HepG2 (cell line): ENCODE results near the gene CNTRL. TPM values are rescaled to one million over a fixed set of nuclear protein-coding genes. Genes with fewer than 3 reads are reported as not detected.

ENCODE experiments used
- ATAC-seq: fragments of 200-7000 bp; cut with Tn5 transposase; 3 replicates; pipeline ENCODE4 v1.9.1; 2020; ENCODE audit warnings: mild to moderate bottlenecking, moderate library complexity
- BruUV-seq: library from RNA; stranded (reverse); fragments of 400-500 nt; replicated peaks from 2 replicates; lab custom pipeline; 2021; lab: Mats Ljungman, UMichigan
- CTCF ChIA-PET: fragments of 300-600 bp; formaldehyde crosslinking; extraction: SDS; loops from one replicate; lab custom pipeline; 2021; ENCODE audit warnings: low total read pairs, inconsistent platforms, low intra/inter-chr PET ratio; lab: Yijun Ruan, JAX
- POLR2A ChIA-PET: fragments of 350-600 bp; sonication (Branson Sonifier 250); formaldehyde crosslinking; loops from one replicate; lab custom pipeline; 2020; ENCODE audit warnings: antibody characterized with exemption, inconsistent platforms; lab: Yijun Ruan, JAX
- DNase-seq: peaks from one replicate; pipeline ENCODE4 v3.0.0-alpha.2; 2015; ENCODE audit warnings: low spot score
- FAIRE-seq: peaks from 3 replicates; lab custom pipeline; 2011; peaks lifted over from hg19 to GRCh38; lab: Jason Lieb, UNC
- H2AFZ ChIP-seq: one replicate; pipeline ENCODE4 v1.6.1; 2011; ENCODE audit warnings: low read length, inconsistent platforms
- H3K27ac ChIP-seq: fragments of 300-600 bp; 3 replicates; pipeline ENCODE4 v1.8.0; 2011; ENCODE audit warnings: mixed run types, mild to moderate bottlenecking, mixed read lengths, low read length, inconsistent platforms; ENCODE audit not compliant: insufficient read depth; ENCODE audit errors: extremely low read length
- H3K27me3 ChIP-seq, 2 experiments: fragments of 200-600 bp in 1 of 2; 2 replicates in 1 of 2; 3 replicates in 1 of 2; pipeline versions ENCODE4 v1.6.0 to v1.8.0; 2011; ENCODE audit warnings: low read length in 2 of 2, mild to moderate bottlenecking in 2 of 2, moderate library complexity in 2 of 2, inconsistent platforms in 1 of 2; ENCODE audit not compliant: insufficient read depth in 2 of 2, control insufficient read depth in 1 of 2
- H3K36me3 ChIP-seq, 2 experiments: fragments of 200-600 bp in 1 of 2; replicated peaks in 1 of 2; 2 replicates in 1 of 2; 3 replicates in 1 of 2; pipeline versions ENCODE4 v1.5.1 to v1.8.0; 2011; ENCODE audit warnings: low read length in 2 of 2, inconsistent platforms in 1 of 2; ENCODE audit not compliant: insufficient read depth in 2 of 2, control insufficient read depth in 1 of 2
- H3K4me1 ChIP-seq: 2 replicates; pipeline ENCODE4 v1.5.1; 2012; ENCODE audit warnings: low read length, inconsistent platforms; ENCODE audit not compliant: insufficient read depth
- H3K4me2 ChIP-seq: 2 replicates; pipeline ENCODE4 v1.6.0; 2011; ENCODE audit warnings: low read depth, low read length, inconsistent platforms
- H3K4me3 ChIP-seq, 3 experiments: fragments of 200-600 bp in 1 of 3; sonication (generic), shearing (Covaris generic) in 1 of 3; replicated peaks in 1 of 3; 2 replicates each; pipeline ENCODE4 v1.5.1; 2011 to 2016; ENCODE audit warnings: low read length in 3 of 3, inconsistent platforms in 2 of 3, low read depth in 2 of 3, mild to moderate bottlenecking in 2 of 3, control low read depth in 1 of 3, mixed read lengths in 1 of 3; ENCODE audit not compliant: insufficient read depth in 1 of 3
- H3K79me2 ChIP-seq: one replicate; pipeline ENCODE4 v1.6.1; 2011; ENCODE audit warnings: low read length, inconsistent platforms; ENCODE audit not compliant: insufficient read depth
- H3K9ac ChIP-seq: 2 replicates; pipeline ENCODE4 v1.6.0; 2011; ENCODE audit warnings: mild to moderate bottlenecking, low read depth, low read length, inconsistent platforms; ENCODE audit not compliant: insufficient read depth
- H3K9me3 ChIP-seq: 2 replicates; pipeline ENCODE4 v1.5.1; 2012; ENCODE audit warnings: mild to moderate bottlenecking, low read length
- H4K20me1 ChIP-seq: 2 replicates; pipeline ENCODE4 v1.6.0; 2011; ENCODE audit warnings: inconsistent platforms, mild to moderate bottlenecking, low read length, moderate library complexity; ENCODE audit not compliant: insufficient read depth
- ADNP ChIP-seq: sonication (generic); formaldehyde crosslinking; IDR thresholded peaks from 2 replicates; pipeline ENCODE4 v1.4.0; 2020; ENCODE audit warnings: missing genetic modification reagents
- CBX5 ChIP-seq: sonication (generic); formaldehyde crosslinking; IDR thresholded peaks from 2 replicates; pipeline ENCODE4 v1.4.0; 2020; ENCODE audit warnings: missing genetic modification reagents, borderline replicate concordance
- CHD2 ChIP-seq: IDR thresholded peaks from 2 replicates; pipeline ENCODE4 v1.6.1; 2011; ENCODE audit warnings: low read depth, low read length, improper control_type of control experiment
- GABPB1 ChIP-seq: IDR thresholded peaks from 2 replicates; pipeline ENCODE4 v1.6.1; 2016; ENCODE audit warnings: mild to moderate bottlenecking, missing genetic modification reagents, moderate library complexity, missing compliant biosample characterization
- HNRNPUL1 ChIP-seq: fragments of 200-400 bp; formaldehyde crosslinking; IDR thresholded peaks from 2 replicates; pipeline ENCODE4 v1.6.1; 2017; ENCODE audit warnings: low read depth, mild to moderate bottlenecking, low read length, moderate library complexity
- HOXD1 ChIP-seq: sonication (generic); formaldehyde crosslinking; IDR thresholded peaks from 2 replicates; pipeline ENCODE4 v1.5.0; 2020; ENCODE audit warnings: missing genetic modification reagents
- MATR3 ChIP-seq: sonication (generic); formaldehyde crosslinking; IDR thresholded peaks from 2 replicates; pipeline ENCODE4 v1.4.0; 2020; ENCODE audit warnings: missing genetic modification reagents
- NFE2L1 ChIP-seq: sonication (generic); formaldehyde crosslinking; IDR thresholded peaks from 2 replicates; pipeline ENCODE4 v1.4.0; 2020; ENCODE audit warnings: missing genetic modification reagents, mild to moderate bottlenecking, borderline replicate concordance
- NFKB2 ChIP-seq: sonication (generic); formaldehyde crosslinking; IDR thresholded peaks from 2 replicates; pipeline ENCODE4 v1.4.0; 2020; ENCODE audit warnings: missing genetic modification reagents, borderline replicate concordance
- NR2C2 ChIP-seq: sonication (generic); formaldehyde crosslinking; IDR thresholded peaks from 2 replicates; pipeline ENCODE4 v1.4.0; 2020; ENCODE audit warnings: missing genetic modification reagents, mild to moderate bottlenecking, moderate library complexity, borderline replicate concordance
- SAFB2 ChIP-seq: sonication (generic); formaldehyde crosslinking; IDR thresholded peaks from 2 replicates; pipeline ENCODE4 v1.5.1; 2020; ENCODE audit warnings: missing genetic modification reagents, low read depth, mild to moderate bottlenecking, borderline replicate concordance
- TGIF2 ChIP-seq: IDR thresholded peaks from 2 replicates; pipeline ENCODE4 v1.6.1; 2016; ENCODE audit warnings: control low read depth, missing compliant biosample characterization
- ZFP36L2 ChIP-seq: sonication (generic); formaldehyde crosslinking; IDR thresholded peaks from 2 replicates; pipeline ENCODE4 v1.4.0; 2020; ENCODE audit warnings: missing genetic modification reagents
- ZNF234 ChIP-seq: sonication (generic); formaldehyde crosslinking; conservative IDR thresholded peaks from 2 replicates; pipeline ENCODE4 v1.5.1; 2020; ENCODE audit warnings: mild to moderate bottlenecking, missing genetic modification reagents
- ZNF605 ChIP-seq: sonication (generic); formaldehyde crosslinking; IDR thresholded peaks from 2 replicates; pipeline ENCODE4 v1.8.0; 2022; ENCODE audit warnings: mild to moderate bottlenecking, missing genetic modification reagents
- ZNF614 ChIP-seq: IDR thresholded peaks from 2 replicates; pipeline ENCODE4 v1.6.1; 2018; ENCODE audit warnings: missing biosample characterization, missing genetic modification reagents, inconsistent platforms, borderline replicate concordance
- ZNF670 ChIP-seq: sonication (generic); formaldehyde crosslinking; IDR thresholded peaks from 2 replicates; pipeline ENCODE4 v1.8.0; 2022; ENCODE audit warnings: mild to moderate bottlenecking, missing genetic modification reagents, borderline replicate concordance
- ZNF678 ChIP-seq: sonication (generic); formaldehyde crosslinking; IDR thresholded peaks from 2 replicates; pipeline ENCODE4 v1.4.0; 2020; ENCODE audit warnings: mild to moderate bottlenecking, missing genetic modification reagents
- ZNF83 ChIP-seq: sonication (generic); formaldehyde crosslinking; IDR thresholded peaks from 2 replicates; pipeline ENCODE4 v1.4.0; 2020; ENCODE audit warnings: missing genetic modification reagents, mild to moderate bottlenecking, borderline replicate concordance
- WGBS: methylation state at CpG from one replicate; pipeline ENCODE4 v1.1.6; 2017; ENCODE audit warnings: low lambda C conversion rate; 5-methylcytosine and 5-hydroxymethylcytosine counted together
- in situ Hi-C: cut with HindIII; loops from 2 replicates; pipeline ENCODE4 v1.10.0; 2017; ENCODE audit warnings: low pct_unique_long_range_greater_than_20kb; ENCODE audit not compliant: extremely low pct_ligation_motif_present
- intact Hi-C: fragments of 100-400 bp; cut with micrococcal nuclease; formaldehyde crosslinking; loops from one replicate; pipeline ENCODE4 v1.10.0; 2022; ENCODE audit not compliant: unreplicated experiment
- polyA plus RNA-seq, 8 experiments: library from polyadenylated mRNA; depleted of rRNA in 3 of 8; stranded (reverse) in 7 of 8; unstranded in 1 of 8; fragments of >200 nt; fragmentation: Illumina TruSeq in 4 of 8; extraction: Trizol in 4 of 8; gene quantifications; 2 replicates each; pipeline versions ENCODE4 v1.2.1 to v1.2.3, GENCODE V29; 2011 to 2016; ENCODE audit warnings: low read depth in 4 of 8, missing spikeins in 1 of 8, mixed read lengths in 1 of 8; ENCODE audit not compliant: insufficient read depth in 1 of 8
- total RNA-seq, 5 experiments: library from RNA; depleted of rRNA; stranded (reverse); fragments of >200 nt; fragmentation: Illumina TruSeq; extraction: Trizol; gene quantifications; 2 replicates each; pipeline ENCODE4 v1.2.3, GENCODE V29; 2016; ENCODE audit warnings: low read depth in 1 of 5
- TF ChIP-seq, protein P1 (sequence below): sonication (generic); formaldehyde crosslinking; IDR thresholded peaks from 2 replicates; pipeline ENCODE4 v1.8.0; 2022; ENCODE audit warnings: missing genetic modification reagents, mild to moderate bottlenecking, inconsistent platforms, borderline replicate concordance
- TF ChIP-seq, protein P2 (sequence below): IDR thresholded peaks from 2 replicates; pipeline ENCODE4 v1.6.1; 2016
- TF ChIP-seq, protein P3 (sequence below): IDR thresholded peaks from 2 replicates; pipeline ENCODE4 v1.6.1; 2016; ENCODE audit warnings: low read depth, control low read depth

CNTRL gene
- total and polyA plus RNA-seq, 2 of the 13 experiments (the other 11 are each of a cell fraction or from before 2014, with no cell fraction given) = 7.5 to 11.8 TPM

DNA sequence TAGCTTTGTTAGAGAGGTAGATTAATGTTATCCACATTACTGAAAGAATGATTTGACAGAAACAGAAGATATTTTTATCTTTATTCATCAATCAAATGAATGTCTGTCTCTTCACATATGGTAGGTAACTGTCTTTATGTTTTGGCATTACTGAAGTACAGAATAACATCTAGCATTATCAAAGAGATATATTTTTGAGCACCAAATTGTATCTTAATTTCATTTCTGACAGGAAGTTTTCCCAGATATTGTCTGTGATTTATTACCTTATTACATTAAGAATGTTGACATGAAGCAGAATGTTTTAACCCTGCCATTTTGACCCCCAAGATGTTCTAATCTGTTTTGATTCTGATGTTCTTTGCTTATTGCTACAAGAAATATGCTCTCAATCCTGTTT, 20.3 kb downstream of the CNTRL start (continued):
- TF ChIP-seq, protein P1, sequence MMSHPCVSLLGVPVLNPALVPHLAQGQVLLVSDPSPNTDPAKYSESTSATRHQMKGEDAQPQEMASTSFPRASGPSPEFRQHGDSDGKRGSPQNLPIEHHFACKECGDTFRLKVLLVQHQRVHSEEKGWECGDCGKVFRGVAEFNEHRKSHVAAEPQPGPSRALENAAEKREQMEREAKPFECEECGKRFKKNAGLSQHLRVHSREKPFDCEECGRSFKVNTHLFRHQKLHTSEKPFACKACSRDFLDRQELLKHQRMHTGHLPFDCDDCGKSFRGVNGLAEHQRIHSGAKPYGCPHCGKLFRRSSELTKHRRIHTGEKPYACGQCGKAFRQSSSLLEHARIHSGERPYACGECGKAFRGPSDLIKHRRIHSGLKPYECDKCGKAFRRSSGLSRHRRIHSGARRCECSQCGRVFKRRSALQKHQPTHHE (CRISPR knock-in tag) = no peak
- TF ChIP-seq GABPB1 (CRISPR knock-in tag) (no peak), ZNF83 (no peak), NR2C2 (CRISPR knock-in tag) (no peak), CBX5 (CRISPR knock-in tag) (no peak), NFKB2 (CRISPR knock-in tag) (no peak), ADNP (CRISPR knock-in tag) (no peak)
- TF ChIP-seq, protein P2, sequence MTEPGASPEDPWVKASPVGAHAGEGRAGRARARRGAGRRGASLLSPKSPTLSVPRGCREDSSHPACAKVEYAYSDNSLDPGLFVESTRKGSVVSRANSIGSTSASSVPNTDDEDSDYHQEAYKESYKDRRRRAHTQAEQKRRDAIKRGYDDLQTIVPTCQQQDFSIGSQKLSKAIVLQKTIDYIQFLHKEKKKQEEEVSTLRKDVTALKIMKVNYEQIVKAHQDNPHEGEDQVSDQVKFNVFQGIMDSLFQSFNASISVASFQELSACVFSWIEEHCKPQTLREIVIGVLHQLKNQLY (CRISPR knock-in tag) = no peak

DNA sequence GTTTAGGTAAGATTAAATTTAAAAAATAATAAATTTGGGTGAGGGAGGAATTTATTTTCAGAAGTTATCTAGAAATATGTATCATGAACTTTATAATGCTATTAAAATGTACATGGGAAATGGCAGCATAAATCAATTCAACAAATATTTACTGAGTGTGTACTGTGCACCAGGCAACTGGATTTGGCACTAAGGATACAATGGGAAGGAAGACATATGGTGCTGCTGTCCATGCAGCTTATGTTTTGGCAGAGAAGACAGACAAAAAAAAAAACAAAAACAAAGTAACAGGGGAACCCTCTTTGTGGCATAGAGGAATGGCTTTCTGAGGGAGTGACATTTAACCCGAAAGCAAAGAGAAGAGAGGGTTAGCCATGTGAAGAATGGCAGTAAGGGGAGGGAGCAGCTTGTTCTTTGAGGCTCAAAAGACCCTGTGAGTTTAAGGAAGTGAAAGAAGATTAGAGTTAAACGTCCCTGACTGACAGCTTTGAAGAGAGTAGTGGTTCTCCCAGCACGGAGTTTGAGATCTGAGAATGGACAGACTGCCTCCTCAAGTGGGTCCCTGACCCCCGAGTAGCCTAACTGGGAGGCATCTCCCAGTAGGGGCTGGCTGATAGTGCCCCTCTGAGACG, 23.9 kb downstream of the CNTRL start:
- ChIA-PET CTCF (no interaction called here), POLR2A (no interaction called here)
- WGBS = 98% methylated on average over 5 of the region's 5 CpGs
- BruUV-seq = no TSS peak
- FAIRE-seq = no peak
- Histone ChIP-seq H3K4me2 (no peak overlapping the region), H3K27me3 (no peaks in the 10 kb centered on the region), H3K27ac (no peak overlapping the region), H3K4me1 (no peaks in the 10 kb centered on the region), H3K4me3 (no peak overlapping the region), H3K9ac (no peak overlapping the region), H2AFZ (no peak overlapping the region), H3K79me2 (no peaks in the 10 kb centered on the region), H4K20me1 (no peaks in the 10 kb centered on the region), H3K9me3 (no peaks in the 10 kb centered on the region), H3K36me3 (0 out of 5 replicates have a peak, but pooled peaks cover 0 to 3% of the 10 kb centered on the region in 2 experiments)
- intact Hi-C loops (no loop called here), in situ Hi-C loops (no loop called here)
- DNase-seq = no peak
- no peak for ATAC-seq
- no peak for TF ChIP-seq ZNF678 (CRISPR knock-in tag)
- no peak for TF ChIP-seq HOXD1 (CRISPR knock-in tag)
- TF ChIP-seq MATR3 (CRISPR knock-in tag) = no peak
- no peak for TF ChIP-seq ZFP36L2 (CRISPR knock-in tag)
- TF ChIP-seq ZNF670 (CRISPR knock-in tag) = no peak
- no peak for TF ChIP-seq NFE2L1 (CRISPR knock-in tag)
- TF ChIP-seq ZNF614 (CRISPR knock-in tag) = no peak
- no peak for TF ChIP-seq HNRNPUL1
- TF ChIP-seq CHD2 = no peak
- TF ChIP-seq, protein P3, sequence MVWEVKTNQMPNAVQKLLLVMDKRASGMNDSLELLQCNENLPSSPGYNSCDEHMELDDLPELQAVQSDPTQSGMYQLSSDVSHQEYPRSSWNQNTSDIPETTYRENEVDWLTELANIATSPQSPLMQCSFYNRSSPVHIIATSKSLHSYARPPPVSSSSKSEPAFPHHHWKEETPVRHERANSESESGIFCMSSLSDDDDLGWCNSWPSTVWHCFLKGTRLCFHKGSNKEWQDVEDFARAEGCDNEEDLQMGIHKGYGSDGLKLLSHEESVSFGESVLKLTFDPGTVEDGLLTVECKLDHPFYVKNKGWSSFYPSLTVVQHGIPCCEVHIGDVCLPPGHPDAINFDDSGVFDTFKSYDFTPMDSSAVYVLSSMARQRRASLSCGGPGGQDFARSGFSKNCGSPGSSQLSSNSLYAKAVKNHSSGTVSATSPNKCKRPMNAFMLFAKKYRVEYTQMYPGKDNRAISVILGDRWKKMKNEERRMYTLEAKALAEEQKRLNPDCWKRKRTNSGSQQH (CRISPR knock-in tag) = no peak
- TF ChIP-seq ZNF605 (CRISPR knock-in tag) = no peak
- no peak for TF ChIP-seq SAFB2 (CRISPR knock-in tag)
- TF ChIP-seq ZNF234 (CRISPR knock-in tag) = no peak
- TF ChIP-seq TGIF2 (CRISPR knock-in tag) = no peak
